SIG-M5 treated with dmso at 0.1 percent for 504 hours (cell line): ENCODE measurements around the gene ATP8A2.

Experiments used
- DNase-seq: peaks from one replicate; lab custom pipeline; 2025; ENCODE audit not compliant: unreplicated experiment; lab: John Stamatoyannopoulos, UW

The ATP8A2 gene

DNA sequence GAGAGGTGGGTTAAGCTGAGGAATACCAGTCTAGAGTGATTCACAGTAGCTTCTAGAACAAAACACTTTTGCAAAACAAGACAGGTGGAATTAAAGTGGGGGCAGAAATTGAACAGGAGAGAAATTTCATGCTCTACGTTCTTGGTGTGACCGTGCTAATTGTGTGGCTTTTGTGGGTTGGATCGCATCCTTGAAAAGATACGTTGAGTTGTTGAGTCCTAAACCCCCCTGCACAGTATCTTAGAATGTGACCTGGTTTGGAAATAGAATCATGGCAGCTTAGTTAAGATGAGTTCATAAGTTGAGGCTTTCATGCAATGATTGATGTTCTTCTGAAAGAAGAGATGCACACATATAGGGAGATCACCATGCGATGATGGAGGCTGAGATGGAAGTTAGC is 308.2 kb downstream of the ATP8A2 start:
- no peak for DNase-seq

DNA sequence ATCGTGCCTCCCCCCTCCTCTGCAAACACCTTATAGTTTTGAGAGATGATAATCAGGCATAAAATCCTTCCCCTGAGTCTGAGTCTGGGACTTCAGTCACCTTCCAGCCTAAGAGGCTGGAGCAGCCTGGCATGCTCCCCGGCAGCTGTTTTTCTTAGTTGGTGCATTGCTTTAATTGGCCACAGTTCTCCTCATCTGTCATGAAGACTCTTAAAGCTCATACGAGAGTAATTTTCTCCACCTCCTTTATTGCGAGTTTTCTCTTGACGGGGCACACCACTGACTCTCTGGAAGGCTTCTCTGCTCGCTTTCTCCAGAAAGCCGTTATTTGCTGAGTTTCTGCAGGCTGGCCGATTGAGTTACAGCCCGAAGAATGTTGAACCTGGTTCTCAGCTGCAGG is 310.5 kb downstream of the ATP8A2 start:
- no peak for DNase-seq

DNA sequence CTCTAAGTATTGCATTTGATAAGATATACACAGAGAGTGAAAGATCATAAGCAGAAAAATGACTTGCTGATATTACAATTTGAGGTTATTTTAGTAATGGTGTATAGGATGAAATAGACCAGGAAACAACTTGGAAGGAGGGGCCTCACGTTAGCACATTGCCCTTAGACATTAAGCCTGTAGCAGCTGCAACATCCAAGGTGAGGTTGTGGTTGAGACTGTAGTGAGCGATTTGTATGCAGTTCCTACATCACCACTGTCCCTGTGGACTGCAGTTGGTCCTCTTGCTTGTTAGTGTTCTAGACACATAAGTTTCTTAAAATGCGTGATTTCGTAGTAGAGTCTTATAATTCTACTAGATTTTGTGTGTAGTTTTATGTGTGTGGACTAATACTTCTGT is 311.3 kb downstream of the ATP8A2 start:
- no peak for DNase-seq

DNA sequence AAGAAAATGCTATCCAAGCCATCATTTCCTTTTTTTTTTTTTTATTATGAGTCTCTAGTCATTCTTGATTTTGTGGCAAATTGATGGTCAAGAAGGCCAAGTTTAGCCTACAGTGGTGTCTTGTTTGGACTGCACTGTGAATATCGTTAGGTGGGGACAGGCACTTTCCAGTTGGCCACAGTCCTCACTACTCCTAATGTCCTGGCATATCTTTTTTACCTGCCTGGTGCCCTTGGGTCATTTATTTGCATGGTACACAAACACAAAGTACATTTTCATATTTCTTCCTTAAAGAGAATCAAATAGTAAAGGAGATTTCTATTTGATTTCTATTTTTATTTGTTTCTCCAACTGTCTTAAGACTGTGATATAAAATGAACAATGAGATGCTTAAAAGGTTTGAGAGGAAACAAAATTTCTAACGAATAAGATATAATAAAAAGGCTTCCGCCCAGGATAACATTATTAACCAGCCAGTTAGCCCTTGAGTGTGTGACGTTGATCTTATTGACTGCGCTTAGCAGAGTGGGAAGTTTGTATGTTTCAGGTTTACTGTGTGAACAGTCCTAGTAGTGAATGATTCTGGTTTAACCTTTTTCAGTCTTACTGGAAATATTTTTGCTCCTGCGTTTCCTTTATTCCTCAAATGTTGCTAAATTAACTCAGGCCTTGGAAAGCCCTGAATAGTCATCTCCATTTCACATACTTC is 312.0 kb downstream of the ATP8A2 start:
- DNase-seq, result no peak

DNA sequence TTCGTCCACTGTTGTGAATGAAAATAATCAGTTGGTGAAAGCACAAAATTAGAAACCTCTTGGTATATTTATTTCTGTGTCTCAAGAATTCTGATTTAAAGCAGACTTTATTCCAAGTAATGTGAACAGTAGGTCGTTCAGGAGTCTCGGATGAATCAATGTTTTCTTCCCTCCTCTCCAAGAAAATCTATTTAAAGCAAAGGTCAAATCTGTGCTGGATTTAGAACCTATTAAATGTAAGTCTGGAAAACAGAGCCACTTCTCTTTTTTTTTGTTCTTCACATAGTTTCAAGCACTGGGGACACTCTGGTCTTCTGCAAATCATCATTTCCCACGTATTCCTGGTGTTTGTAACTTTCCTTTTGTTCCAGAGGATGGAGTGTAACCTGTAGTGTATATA is 312.7 kb downstream of the ATP8A2 start:
- no peak for DNase-seq

DNA sequence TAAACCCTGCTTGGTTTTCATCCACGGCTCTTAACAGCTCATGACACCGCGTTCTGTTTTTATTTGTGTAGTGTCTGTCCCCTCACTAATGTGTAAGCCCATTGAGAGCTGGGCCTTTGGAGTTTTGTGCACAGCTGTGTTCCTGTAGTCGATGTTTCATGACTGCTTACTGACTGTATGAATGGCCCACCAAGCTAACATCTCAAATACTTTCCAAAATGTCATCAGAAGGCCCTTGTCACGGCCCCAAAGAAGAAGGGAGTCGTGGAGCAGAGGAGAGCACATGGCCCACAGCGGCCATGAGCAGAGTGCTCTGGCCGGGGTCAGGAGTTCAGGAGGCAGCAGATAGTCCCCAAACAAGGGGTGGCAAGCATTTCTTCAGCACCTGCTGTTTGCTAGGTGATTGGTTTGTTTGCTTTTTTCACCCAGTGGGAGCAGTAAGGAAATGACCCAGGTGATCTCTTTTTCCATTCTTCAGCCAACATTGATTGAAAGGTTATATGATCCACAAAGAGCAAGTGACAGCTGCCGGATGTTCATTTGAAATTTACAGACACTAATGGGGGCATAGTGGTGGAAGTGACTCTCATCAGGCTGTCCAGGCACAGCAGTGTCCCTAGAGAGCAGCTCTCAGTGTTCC is 315.2 kb downstream of the ATP8A2 start:
- DNase-seq, result no peak

DNA sequence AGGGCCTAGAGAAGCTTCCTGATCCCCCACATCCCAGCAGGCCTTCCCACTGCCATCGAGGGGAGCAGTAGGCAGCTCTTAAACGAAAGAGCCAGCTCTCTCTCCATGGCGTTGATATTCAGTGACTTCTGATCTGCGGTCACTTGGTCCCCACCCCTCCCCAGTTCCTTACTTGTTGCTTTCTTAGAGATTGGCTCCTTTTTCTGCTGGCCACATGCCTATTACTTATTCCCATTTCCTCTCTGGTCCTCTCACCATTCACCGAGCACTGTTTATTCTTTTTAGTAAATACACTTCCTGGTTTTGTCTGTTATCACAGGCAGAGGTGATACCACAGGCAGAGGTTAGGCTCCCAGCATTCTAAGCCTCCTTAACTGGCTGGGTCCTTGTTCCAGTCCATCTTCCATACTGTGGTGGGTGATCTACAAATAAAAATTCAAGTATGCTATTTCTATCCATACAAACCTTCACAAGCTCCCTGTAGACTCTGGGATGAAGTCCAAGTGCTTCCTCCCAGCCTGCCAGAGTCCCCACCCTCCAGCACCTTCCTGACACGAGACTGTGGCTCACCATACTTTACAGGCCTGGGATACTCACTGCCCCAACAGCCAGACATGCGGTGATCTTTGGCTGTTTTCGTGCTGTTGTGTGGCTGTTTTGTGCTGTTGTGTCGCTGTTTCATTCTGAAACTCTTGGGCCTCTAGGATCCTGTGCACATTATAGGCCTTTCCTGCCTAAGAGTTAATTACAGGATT is 315.9 kb downstream of the ATP8A2 start:
- no peak for DNase-seq

DNA sequence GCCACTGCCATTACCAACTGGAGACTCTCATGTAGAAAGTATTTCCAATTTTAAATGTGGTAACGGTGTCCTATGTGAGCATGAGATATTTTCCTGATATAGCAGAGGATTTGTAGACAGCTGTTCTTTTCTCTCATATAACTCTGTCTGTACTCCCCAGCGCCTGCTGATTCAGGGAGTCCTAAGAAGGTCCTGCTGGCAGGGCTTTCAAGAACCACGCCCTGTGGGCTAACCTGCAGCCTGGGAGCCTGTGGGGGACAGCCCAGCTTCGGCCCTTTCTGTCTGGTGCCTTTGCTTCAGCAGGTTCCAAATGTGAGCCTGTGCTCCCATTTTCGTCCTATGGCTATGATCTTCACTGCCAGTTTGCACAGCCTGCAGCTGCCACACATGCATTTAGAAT is 316.8 kb downstream of the ATP8A2 start:
- DNase-seq, result no peak

DNA sequence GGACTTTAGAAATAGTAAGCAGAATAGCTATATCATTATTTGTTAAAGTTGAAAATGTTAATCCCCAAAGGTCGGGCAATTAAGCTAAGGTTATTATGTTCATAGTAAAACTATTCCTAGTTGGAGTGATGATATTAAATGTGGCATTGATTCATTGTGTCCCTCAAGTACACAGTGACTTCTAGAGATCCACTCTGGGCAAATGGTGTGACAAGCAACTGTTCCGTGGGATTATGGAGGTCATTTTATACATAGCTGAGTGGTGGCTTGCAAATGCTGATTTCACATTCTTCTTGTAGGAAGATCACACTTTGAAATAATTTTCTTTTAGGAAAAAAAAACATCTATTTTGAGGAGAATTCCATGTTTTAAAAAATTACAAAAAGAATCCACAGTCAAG is 317.8 kb downstream of the ATP8A2 start:
- no peak for DNase-seq

DNA sequence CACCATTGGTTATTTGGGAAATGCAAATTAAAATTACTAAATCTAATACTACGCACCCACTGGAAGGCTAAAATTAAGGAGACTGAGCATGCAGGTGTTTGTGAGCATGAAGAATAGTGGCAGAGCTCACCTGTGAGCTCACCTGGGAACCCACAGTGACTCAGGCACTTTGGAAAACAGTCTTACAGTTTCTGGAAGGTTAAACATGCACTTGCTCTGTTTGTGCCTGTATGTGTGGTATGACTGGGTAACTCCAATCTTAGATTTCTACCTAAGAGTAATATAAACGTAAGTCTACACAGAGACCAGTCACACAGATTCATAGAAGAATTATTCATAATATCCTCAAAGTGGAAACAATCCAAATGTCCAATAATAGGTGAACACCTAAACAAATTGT is 318.8 kb downstream of the ATP8A2 start:
- no peak for DNase-seq

DNA sequence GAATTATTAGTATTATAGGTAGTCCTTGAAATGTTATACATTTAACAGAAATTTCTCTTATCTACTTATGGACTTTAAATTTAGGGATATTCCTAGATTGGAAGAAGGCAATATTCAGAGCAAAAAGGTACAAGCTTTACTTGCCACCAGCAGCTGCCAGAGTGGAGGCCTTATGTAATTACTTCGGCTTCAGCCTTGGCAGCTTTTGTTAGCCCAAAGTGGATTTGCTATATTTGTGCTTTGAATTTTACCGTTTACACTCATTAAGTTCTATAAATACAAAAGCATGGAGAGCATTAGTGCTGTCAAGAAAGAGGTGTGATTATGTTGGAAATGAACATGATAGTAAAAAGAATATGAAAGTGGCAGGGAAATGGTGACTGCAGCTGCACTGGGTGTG is 319.9 kb downstream of the ATP8A2 start:
- DNase-seq, result no peak

DNA sequence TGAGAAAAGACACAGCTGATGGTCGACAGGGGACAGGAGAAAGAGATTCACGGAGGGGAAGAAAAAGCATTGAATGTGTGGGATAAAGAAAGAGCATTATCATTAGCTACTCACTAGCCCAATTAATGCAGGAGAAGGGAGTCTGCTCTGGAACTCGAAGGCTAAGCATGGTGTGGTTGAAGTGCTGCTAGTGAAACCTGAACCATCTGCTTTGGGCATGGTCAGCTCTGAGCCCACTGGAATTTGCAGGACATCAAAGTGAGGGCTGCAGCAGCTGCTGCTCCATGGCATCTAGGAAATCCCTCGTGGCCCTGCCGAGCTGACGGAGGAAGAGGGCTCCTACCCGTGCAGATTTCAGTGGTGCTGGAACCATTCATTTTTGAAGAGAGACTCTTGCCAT is 320.3 kb downstream of the ATP8A2 start:
- no peak for DNase-seq

DNA sequence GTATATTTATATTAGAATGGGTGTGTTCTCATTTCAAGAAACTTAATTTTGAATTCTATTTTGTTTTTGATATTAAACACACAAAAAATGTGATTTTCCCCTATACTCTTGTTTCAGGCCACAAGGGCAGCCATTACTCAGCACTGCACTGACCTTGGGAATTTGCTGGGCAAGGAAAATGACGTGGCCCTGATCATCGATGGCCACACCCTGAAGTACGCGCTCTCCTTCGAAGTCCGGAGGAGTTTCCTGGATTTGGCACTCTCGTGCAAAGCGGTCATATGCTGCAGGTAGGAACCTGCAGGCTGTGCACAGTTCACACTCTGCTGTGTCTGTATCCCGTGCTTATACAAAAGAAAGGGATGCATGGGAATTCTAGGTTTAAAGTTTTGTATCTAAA is 327.3 kb downstream of the ATP8A2 start:
- DNase-seq, result no peak

DNA sequence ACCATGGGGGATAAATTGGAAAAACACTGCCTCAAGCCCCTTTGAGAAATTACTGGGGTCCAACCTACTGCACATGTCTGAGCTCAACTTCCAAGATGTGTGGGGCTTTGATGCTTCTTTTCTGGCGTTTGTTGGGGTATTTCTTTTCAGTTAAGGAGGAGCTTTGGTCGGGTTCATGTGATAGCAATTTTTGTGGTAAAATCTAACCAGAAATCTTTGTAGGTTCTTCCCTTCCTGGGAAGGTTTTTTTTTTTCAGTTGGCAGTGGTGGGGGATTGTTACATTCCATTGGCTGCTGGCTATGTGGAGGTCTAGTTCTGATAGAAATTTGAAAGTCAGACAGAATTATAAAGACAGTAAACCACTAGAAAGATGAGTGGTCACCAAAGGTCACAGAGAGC is 327.8 kb downstream of the ATP8A2 start:
- no peak for DNase-seq

DNA sequence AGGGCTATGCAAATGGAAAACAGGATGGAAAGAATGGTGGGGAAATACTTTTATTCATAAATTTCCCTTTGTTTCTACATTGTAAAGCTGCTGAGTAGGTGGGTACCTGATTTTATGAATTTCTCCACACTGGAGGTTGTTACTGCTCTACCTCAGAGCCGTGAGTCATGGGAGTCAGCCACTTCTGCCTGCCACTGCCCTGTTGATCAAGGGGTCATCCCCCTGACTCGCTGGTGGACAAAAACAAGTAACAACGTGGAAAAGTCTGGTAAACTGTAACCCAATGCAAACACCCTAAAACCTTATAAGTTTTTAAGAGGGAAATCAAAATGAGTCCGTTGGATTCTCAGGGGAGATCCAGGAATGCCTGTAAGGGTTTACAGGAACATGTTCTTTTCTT is 329.5 kb downstream of the ATP8A2 start:
- DNase-seq, result no peak

DNA sequence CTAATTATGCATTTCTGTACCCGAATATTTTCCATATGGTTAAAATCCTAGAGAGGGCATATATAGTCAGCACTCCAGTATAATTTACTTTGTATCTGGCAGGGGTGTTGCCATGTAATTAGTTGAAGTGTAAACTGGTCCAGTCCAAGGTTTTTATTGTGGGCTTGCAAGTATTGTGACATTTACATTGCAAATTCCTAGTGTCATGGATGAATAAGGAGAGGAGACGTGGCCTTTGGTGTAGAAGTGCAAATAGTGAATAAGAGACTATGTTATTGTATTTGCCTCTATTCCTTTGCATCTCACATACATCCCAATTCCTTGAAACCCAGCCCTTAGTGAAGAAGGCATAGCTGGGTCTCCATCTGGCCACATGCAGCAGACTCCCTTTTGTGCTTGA is 330.6 kb downstream of the ATP8A2 start:
- no peak for DNase-seq

DNA sequence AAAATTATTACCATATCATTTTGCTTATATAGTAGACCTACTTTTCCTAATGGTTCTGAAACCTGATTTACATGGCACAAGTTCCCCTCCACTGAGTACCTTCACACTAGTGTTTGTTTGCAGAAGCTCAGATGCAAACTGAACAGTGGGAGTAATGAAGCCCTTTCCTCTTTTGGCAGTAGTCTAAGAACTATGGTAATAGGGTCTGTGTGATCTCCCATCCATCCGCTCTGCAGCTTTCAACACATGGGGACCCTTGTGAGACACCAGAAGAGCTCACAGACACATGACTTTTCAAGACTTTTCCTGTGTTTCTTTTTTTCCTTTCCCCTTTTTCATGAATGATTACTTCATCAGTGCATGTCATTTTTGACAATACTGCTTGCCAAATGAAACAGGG is 336.0 kb downstream of the ATP8A2 start:
- DNase-seq, result no peak

DNA sequence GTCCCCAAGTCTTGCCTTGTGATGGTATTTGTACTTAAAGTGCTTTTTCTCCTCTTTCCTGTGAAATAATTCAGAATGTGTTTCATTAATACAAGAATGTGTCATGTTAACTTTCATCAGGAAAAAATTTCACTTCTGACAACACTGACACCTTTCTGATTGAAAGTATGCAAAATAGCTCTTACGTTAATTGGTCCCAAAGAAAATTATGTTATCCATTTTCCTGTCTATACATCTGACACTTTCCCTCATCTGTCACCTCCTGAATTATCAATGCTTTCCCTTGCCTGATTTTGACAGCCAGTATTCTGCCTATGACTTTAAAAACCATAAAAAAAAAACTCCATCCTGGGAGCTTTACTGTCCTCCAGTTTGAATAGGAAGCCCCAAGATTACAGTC is 336.5 kb downstream of the ATP8A2 start:
- DNase-seq, result no peak

DNA sequence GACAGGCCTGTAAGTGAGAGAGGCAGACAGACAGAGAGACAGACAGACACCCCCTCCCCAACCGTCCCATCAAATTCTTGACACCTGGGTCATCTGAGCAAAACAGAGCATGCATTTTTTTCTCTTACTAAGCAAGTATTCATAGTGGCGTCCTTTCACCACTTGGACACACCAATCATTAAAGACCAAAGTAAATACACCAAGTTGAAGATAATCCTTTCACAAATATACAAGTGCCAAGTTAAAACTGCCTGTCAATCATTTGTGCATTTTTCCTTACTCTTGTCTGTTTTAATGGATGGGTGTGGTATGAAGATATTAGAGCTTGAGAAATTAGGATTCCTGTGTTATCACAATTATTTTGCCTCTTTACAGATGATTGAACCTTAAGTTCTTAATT is 337.3 kb downstream of the ATP8A2 start:
- DNase-seq, result no peak

DNA sequence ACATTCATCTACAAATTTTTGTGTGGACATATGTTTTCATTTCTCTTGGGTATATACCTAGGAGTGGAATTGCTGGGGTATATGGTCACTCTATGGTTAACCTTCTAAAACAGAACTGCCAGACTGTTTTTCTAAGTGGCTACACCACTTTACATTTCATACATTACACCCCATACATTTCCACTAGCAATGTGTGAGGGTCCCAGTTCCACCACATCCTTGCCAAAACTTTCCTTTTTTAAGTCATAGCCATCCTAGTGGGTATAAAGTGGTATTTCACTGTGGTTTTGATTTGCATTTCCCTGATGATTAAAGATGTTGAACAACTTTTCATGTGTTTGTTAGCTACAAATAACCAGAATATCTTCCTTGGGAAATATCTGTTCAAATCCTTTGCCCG is 344.0 kb downstream of the ATP8A2 start:
- DNase-seq, result no peak

DNA sequence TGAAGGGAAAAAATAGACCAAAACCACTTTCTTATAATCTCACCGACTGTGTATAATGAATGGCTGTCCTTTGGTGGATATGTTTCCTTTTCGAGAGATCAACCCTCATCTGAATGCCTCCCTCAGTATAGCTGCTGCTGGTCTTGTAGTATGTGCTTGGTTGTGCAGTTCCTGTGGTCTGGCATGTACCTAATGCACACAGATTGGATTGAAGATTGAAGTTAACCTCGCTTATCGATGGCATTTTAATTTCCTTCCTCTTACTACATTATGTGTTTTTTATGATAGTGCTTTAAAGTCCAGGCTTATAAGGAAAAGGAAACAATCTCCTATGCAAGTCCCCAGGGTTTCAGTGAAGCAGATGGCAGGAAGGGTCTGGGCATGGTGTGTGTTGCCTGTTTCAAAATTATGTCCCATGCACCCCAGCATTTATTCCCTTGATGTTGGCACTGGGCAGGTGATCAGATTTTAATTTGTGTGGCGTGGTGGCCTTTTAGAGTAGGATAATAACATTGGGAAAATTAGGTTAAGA is 346.0 kb downstream of the ATP8A2 start:
- no peak for DNase-seq

DNA sequence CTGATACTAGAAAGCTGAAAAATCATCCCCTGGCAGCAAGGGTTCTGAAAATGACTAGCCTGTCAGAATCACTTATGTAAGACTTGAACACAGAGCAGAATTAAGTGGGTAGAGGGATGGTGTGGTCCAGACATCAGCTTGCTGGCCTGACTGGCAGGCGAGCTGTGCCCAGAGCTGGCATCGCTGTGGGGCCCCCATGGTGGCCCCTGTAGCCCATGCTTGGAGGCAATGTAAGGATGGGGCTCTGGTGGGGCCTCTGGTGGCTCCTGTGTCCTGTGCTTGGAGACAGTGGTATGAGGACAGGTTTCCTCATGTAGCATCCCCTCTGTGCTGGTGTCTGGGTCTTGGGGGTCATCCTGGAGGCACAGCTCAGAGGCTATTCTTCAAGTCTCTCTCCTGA is 347.9 kb downstream of the ATP8A2 start:
- DNase-seq, result no peak
